ENCODE results near the gene COL9A3.

COL9A3 gene

GRCh38 chr20:62799036-62799435 is 17.8 kb upstream of the COL9A3 start:
- H3K36me3 ChIP-seq (replicated peaks in 1 of 2; ENCODE audit: control insufficient read depth in 2 of 2, insufficient read depth in 2 of 2, low read length in 2 of 2), result peaks cover 23 to 45% of the 10 kb centered on the region in 2 donors
- peaks cover 4% of the 10 kb centered on the region for H3K79me1 ChIP-seq (ENCODE audit: low read depth, low read length)
- no peak overlapping the region for H3K9ac ChIP-seq (ENCODE audit: low read depth, low read length, poor library complexity)
- H3K4me2 ChIP-seq (ENCODE audit: insufficient read depth, low read length, poor library complexity, severe bottlenecking), result no peak overlapping the region
- WGBS, 2 donors (ENCODE audit: extremely low coverage in 2 of 2, insufficient read length in 2 of 2, insufficient replicate concordance in 1 of 2), result no CpG with 5 or more reads among the region's 8 CpGs
- no peak overlapping the region for H2BK15ac ChIP-seq (ENCODE audit: low read length)
- H2BK120ac ChIP-seq (ENCODE audit: low read depth, low read length), result no peak overlapping the region
- no peak overlapping the region for H2BK5ac ChIP-seq (ENCODE audit: low read length)
- no peak overlapping the region for H3K4ac ChIP-seq (ENCODE audit: low read length)
- H3K23ac ChIP-seq (ENCODE audit: low read depth, low read length, poor library complexity), result peak overlapping the region; percentile 65
- H3K4me3 ChIP-seq (ENCODE audit: low read length in 2 of 2), result no peak overlapping the region
- no peak overlapping the region for H2AFZ ChIP-seq (ENCODE audit: low read length)
- H3K18ac ChIP-seq (ENCODE audit: low read length), result no peak overlapping the region
- H3K14ac ChIP-seq (ENCODE audit: low read length), result no peak overlapping the region
- no peak for DNase-seq (ENCODE audit: low spot score)
- H3K27me3 ChIP-seq (ENCODE audit: control insufficient read depth in 3 of 3, insufficient read depth in 3 of 3, low read depth in 1 of 3, low read length in 3 of 3), result peaks cover 0 to 15% (median 4%) of the 10 kb centered on the region in 3 experiments
- no peak overlapping the region for H3K27ac ChIP-seq (replicated peaks; ENCODE audit: low read length)
- no peak overlapping the region for H2AK5ac ChIP-seq (ENCODE audit: low read depth, low read length)
- peaks cover 6% of the 10 kb centered on the region in 2 donors for H3K4me1 ChIP-seq (ENCODE audit: control insufficient read depth in 2 of 2, insufficient read depth in 1 of 2, low read depth in 1 of 2, low read length in 2 of 2)
- H3K9me3 ChIP-seq (replicated peaks in 1 of 2; ENCODE audit: control insufficient read depth in 2 of 2, insufficient read depth in 1 of 2, low read depth in 1 of 2, low read length in 2 of 2), result no peaks in the 10 kb centered on the region
- H2BK12ac ChIP-seq (ENCODE audit: low read length), result no peak overlapping the region
- H4K8ac ChIP-seq (ENCODE audit: low read depth, low read length), result no peak overlapping the region
- H4K91ac ChIP-seq (ENCODE audit: low read depth, low read length, poor library complexity), result no peak overlapping the region

- H3K14ac ChIP-seq (ENCODE audit: low read length), result no peak overlapping the region
- peaks cover 0 to 14% (median 4%) of the 10 kb centered on the region in 3 experiments for H3K27me3 ChIP-seq (ENCODE audit: control insufficient read depth in 3 of 3, insufficient read depth in 3 of 3, low read depth in 1 of 3, low read length in 3 of 3)
- H3K36me3 ChIP-seq (replicated peaks in 1 of 2; ENCODE audit: control insufficient read depth in 2 of 2, insufficient read depth in 2 of 2, low read length in 2 of 2), result peaks cover 23 to 45% of the 10 kb centered on the region in 2 donors
- no peak overlapping the region for H3K23ac ChIP-seq (ENCODE audit: low read depth, low read length, poor library complexity)
- no peak overlapping the region for H2AK5ac ChIP-seq (ENCODE audit: low read depth, low read length)
- no peak overlapping the region for H4K8ac ChIP-seq (ENCODE audit: low read depth, low read length)
- peak overlapping the region; percentile 12 for H3K9ac ChIP-seq (ENCODE audit: low read depth, low read length, poor library complexity)
- no peak overlapping the region for H3K4me3 ChIP-seq (ENCODE audit: low read length in 2 of 2)
- no peak overlapping the region for H2AFZ ChIP-seq (ENCODE audit: low read length)
- no peak overlapping the region for H3K4me2 ChIP-seq (ENCODE audit: insufficient read depth, low read length, poor library complexity, severe bottlenecking)
- no CpG with 5 or more reads among the region's 19 CpGs for WGBS, 2 donors (ENCODE audit: extremely low coverage in 2 of 2, insufficient read length in 2 of 2, insufficient replicate concordance in 1 of 2)
- no peak overlapping the region for H3K27ac ChIP-seq (replicated peaks; ENCODE audit: low read length)
- peaks cover 4% of the 10 kb centered on the region for H3K79me1 ChIP-seq (ENCODE audit: low read depth, low read length)
- peaks cover 6 to 9% of the 10 kb centered on the region in 2 donors for H3K4me1 ChIP-seq (ENCODE audit: control insufficient read depth in 2 of 2, insufficient read depth in 1 of 2, low read depth in 1 of 2, low read length in 2 of 2)
- no peaks in the 10 kb centered on the region for H3K9me3 ChIP-seq (replicated peaks in 1 of 2; ENCODE audit: control insufficient read depth in 2 of 2, insufficient read depth in 1 of 2, low read depth in 1 of 2, low read length in 2 of 2)
- H2BK15ac ChIP-seq (ENCODE audit: low read length), result no peak overlapping the region
- no peak overlapping the region for H3K4ac ChIP-seq (ENCODE audit: low read length)
- no peak overlapping the region for H2BK12ac ChIP-seq (ENCODE audit: low read length)
- DNase-seq (ENCODE audit: low spot score), result no peak
- no peak overlapping the region for H3K18ac ChIP-seq (ENCODE audit: low read length)
- H4K91ac ChIP-seq (ENCODE audit: low read depth, low read length, poor library complexity), result no peak overlapping the region
- no peak overlapping the region for H2BK120ac ChIP-seq (ENCODE audit: low read depth, low read length)
- H2BK5ac ChIP-seq (ENCODE audit: low read length), result no peak overlapping the region
Measured at GRCh38 chr20:62799459-62799858, 17.4 kb upstream of the COL9A3 start.

GRCh38 chr20:62799873-62800272 is 17.0 kb upstream of the COL9A3 start:
- no peak overlapping the region for H2BK120ac ChIP-seq (ENCODE audit: low read depth, low read length)
- H3K27me3 ChIP-seq (ENCODE audit: control insufficient read depth in 3 of 3, insufficient read depth in 3 of 3, low read depth in 1 of 3, low read length in 3 of 3), result peaks cover 0 to 10% (median 4%) of the 10 kb centered on the region in 3 experiments
- peak overlapping the region; percentile 12 for H3K9ac ChIP-seq (ENCODE audit: low read depth, low read length, poor library complexity)
- peaks cover 4% of the 10 kb centered on the region for H3K79me1 ChIP-seq (ENCODE audit: low read depth, low read length)
- H2BK5ac ChIP-seq (ENCODE audit: low read length), result no peak overlapping the region
- no peak overlapping the region for H2AFZ ChIP-seq (ENCODE audit: low read length)
- no peak overlapping the region for H2BK15ac ChIP-seq (ENCODE audit: low read length)
- H3K14ac ChIP-seq (ENCODE audit: low read length), result no peak overlapping the region
- no peak overlapping the region for H2BK12ac ChIP-seq (ENCODE audit: low read length)
- H2AK5ac ChIP-seq (ENCODE audit: low read depth, low read length), result no peak overlapping the region
- H3K4me3 ChIP-seq (ENCODE audit: low read length in 2 of 2), result no peak overlapping the region
- no peak overlapping the region for H4K8ac ChIP-seq (ENCODE audit: low read depth, low read length)
- no peak for DNase-seq (ENCODE audit: low spot score)
- H3K36me3 ChIP-seq (replicated peaks in 1 of 2; ENCODE audit: control insufficient read depth in 2 of 2, insufficient read depth in 2 of 2, low read length in 2 of 2), result peaks cover 23 to 45% of the 10 kb centered on the region in 2 donors
- no CpG with 5 or more reads among the region's 10 CpGs for WGBS, 2 donors (ENCODE audit: extremely low coverage in 2 of 2, insufficient read length in 2 of 2, insufficient replicate concordance in 1 of 2)
- no peak overlapping the region for H3K4me2 ChIP-seq (ENCODE audit: insufficient read depth, low read length, poor library complexity, severe bottlenecking)
- no peak overlapping the region for H4K91ac ChIP-seq (ENCODE audit: low read depth, low read length, poor library complexity)
- H3K27ac ChIP-seq (replicated peaks; ENCODE audit: low read length), result no peak overlapping the region
- no peak overlapping the region for H3K23ac ChIP-seq (ENCODE audit: low read depth, low read length, poor library complexity)
- no peak overlapping the region for H3K4ac ChIP-seq (ENCODE audit: low read length)
- no peaks in the 10 kb centered on the region for H3K9me3 ChIP-seq (replicated peaks in 1 of 2; ENCODE audit: control insufficient read depth in 2 of 2, insufficient read depth in 1 of 2, low read depth in 1 of 2, low read length in 2 of 2)
- H3K18ac ChIP-seq (ENCODE audit: low read length), result no peak overlapping the region
- peaks cover 6 to 9% of the 10 kb centered on the region in 2 donors for H3K4me1 ChIP-seq (ENCODE audit: control insufficient read depth in 2 of 2, insufficient read depth in 1 of 2, low read depth in 1 of 2, low read length in 2 of 2)

GRCh38 chr20:62800314-62801259 is 16.3 kb upstream of the COL9A3 start:
- no CpG with 5 or more reads among the region's 26 CpGs for WGBS, 2 donors (ENCODE audit: extremely low coverage in 2 of 2, insufficient read length in 2 of 2, insufficient replicate concordance in 1 of 2)
- no peak for DNase-seq (ENCODE audit: low spot score)
- no peak overlapping the region for H2AK5ac ChIP-seq (ENCODE audit: low read depth, low read length)

More at GRCh38 chr20:62800314-62801259, 16.3 kb upstream of the COL9A3 start:
- H2AFZ ChIP-seq (ENCODE audit: low read length), result no peak overlapping the region
- H3K14ac ChIP-seq (ENCODE audit: low read length), result no peak overlapping the region
- no peak overlapping the region for H3K4ac ChIP-seq (ENCODE audit: low read length)
- no peak overlapping the region for H3K18ac ChIP-seq (ENCODE audit: low read length)
- no peak overlapping the region for H3K4me3 ChIP-seq (ENCODE audit: low read length in 2 of 2)
- no peak overlapping the region for H3K23ac ChIP-seq (ENCODE audit: low read depth, low read length, poor library complexity)
- no peak overlapping the region for H3K27ac ChIP-seq (replicated peaks; ENCODE audit: low read length)
- no peak overlapping the region for H2BK15ac ChIP-seq (ENCODE audit: low read length)
- H3K36me3 ChIP-seq (replicated peaks in 1 of 2; ENCODE audit: control insufficient read depth in 2 of 2, insufficient read depth in 2 of 2, low read length in 2 of 2), result peaks cover 23 to 45% of the 10 kb centered on the region in 2 donors
- no peaks in the 10 kb centered on the region for H3K9me3 ChIP-seq (replicated peaks in 1 of 2; ENCODE audit: control insufficient read depth in 2 of 2, insufficient read depth in 1 of 2, low read depth in 1 of 2, low read length in 2 of 2)
- H3K27me3 ChIP-seq (ENCODE audit: control insufficient read depth in 3 of 3, insufficient read depth in 3 of 3, low read depth in 1 of 3, low read length in 3 of 3), result peaks cover 0 to 3% (median under 1%) of the 10 kb centered on the region in 3 experiments
- peak overlapping the region; percentile 21 for H3K9ac ChIP-seq (ENCODE audit: low read depth, low read length, poor library complexity)
- no peak overlapping the region for H3K4me2 ChIP-seq (ENCODE audit: insufficient read depth, low read length, poor library complexity, severe bottlenecking)
- H3K79me1 ChIP-seq (ENCODE audit: low read depth, low read length), result peaks cover 4% of the 10 kb centered on the region
- H2BK120ac ChIP-seq (ENCODE audit: low read depth, low read length), result no peak overlapping the region
- H2BK5ac ChIP-seq (ENCODE audit: low read length), result peak overlapping the region; percentile 13
- H2BK12ac ChIP-seq (ENCODE audit: low read length), result peak overlapping the region; percentile 49
- H3K4me1 ChIP-seq (ENCODE audit: control insufficient read depth in 2 of 2, insufficient read depth in 1 of 2, low read depth in 1 of 2, low read length in 2 of 2), result peaks cover 8 to 9% of the 10 kb centered on the region in 2 donors
- H4K8ac ChIP-seq (ENCODE audit: low read depth, low read length), result no peak overlapping the region
- no peak overlapping the region for H4K91ac ChIP-seq (ENCODE audit: low read depth, low read length, poor library complexity)

Measured in neuronal stem cell (in vitro differentiated cells).